Upper lobe of left lung (tissue), 4 donors: Measurements from ENCODE around the gene NXF1.

Experiments
- EP300 ChIP-seq, 4 donors: sonication (generic); formaldehyde crosslinking; IDR thresholded peaks; one replicate each; pipeline ENCODE4 v1.5.1; 2017; ENCODE audit warnings: antibody characterized with exemption in 4 of 4, control low read depth in 2 of 4
- TF ChIP-seq, protein P1 (sequence below), 6 experiments: fragments of 450-650 bp in 4 of 6; fragments of 200-600 bp in 2 of 6; sonication (generic) in 2 of 6; IDR thresholded peaks; one replicate each; pipeline ENCODE4 v1.5.1; 2016 to 2019; ENCODE audit warnings: antibody characterized with exemption in 6 of 6

GRCh38 chr11:62817129-62817528, 11.9 kb upstream of the NXF1 start:
- TF ChIP-seq, protein P1, sequence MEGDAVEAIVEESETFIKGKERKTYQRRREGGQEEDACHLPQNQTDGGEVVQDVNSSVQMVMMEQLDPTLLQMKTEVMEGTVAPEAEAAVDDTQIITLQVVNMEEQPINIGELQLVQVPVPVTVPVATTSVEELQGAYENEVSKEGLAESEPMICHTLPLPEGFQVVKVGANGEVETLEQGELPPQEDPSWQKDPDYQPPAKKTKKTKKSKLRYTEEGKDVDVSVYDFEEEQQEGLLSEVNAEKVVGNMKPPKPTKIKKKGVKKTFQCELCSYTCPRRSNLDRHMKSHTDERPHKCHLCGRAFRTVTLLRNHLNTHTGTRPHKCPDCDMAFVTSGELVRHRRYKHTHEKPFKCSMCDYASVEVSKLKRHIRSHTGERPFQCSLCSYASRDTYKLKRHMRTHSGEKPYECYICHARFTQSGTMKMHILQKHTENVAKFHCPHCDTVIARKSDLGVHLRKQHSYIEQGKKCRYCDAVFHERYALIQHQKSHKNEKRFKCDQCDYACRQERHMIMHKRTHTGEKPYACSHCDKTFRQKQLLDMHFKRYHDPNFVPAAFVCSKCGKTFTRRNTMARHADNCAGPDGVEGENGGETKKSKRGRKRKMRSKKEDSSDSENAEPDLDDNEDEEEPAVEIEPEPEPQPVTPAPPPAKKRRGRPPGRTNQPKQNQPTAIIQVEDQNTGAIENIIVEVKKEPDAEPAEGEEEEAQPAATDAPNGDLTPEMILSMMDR (IDR thresholded peaks at IDR 0.05) = no peak
- TF ChIP-seq EP300 (IDR thresholded peaks at IDR 0.05) = no peak
